B cell (primary cell): ENCODE measurements around the gene WDR27.

Source experiments
- CTCF ChIP-seq: fragments of 200-600 bp; IDR thresholded peaks from one replicate; pipeline ENCODE4 v1.8.0; 2022; ENCODE audit warnings: antibody characterized with exemption, mild to moderate bottlenecking
- EZH2 ChIP-seq: IDR thresholded peaks from 2 replicates; pipeline ENCODE4 v1.6.1; 2012; ENCODE audit warnings: borderline replicate concordance, low read depth, mild to moderate bottlenecking, moderate library complexity, low read length; ENCODE audit not compliant: insufficient read depth, poor library complexity, severe bottlenecking

GRCh38 chr6:169579407-169580111, 122.3 kb downstream of the WDR27 start:
- no peak for TF ChIP-seq CTCF
- no peak for TF ChIP-seq EZH2
